HepG2 (cell line): ENCODE data around the gene ESPNL. TPM values are rescaled to one million over a fixed set of nuclear protein-coding genes. Genes with fewer than 3 reads are reported as not detected.

Source experiments
- ATAC-seq: fragments of 200-7000 bp; cut with Tn5 transposase; 3 replicates; pipeline ENCODE4 v1.9.1; 2020; ENCODE audit warnings: mild to moderate bottlenecking, moderate library complexity
- BruUV-seq: library from RNA; stranded (reverse); fragments of 400-500 nt; replicated peaks from 2 replicates; lab custom pipeline; 2021; lab: Mats Ljungman, UMichigan
- CTCF ChIA-PET: fragments of 300-600 bp; formaldehyde crosslinking; extraction: SDS; loops from one replicate; lab custom pipeline; 2021; ENCODE audit warnings: low total read pairs, inconsistent platforms, low intra/inter-chr PET ratio; lab: Yijun Ruan, JAX
- POLR2A ChIA-PET: fragments of 350-600 bp; sonication (Branson Sonifier 250); formaldehyde crosslinking; loops from one replicate; lab custom pipeline; 2020; ENCODE audit warnings: antibody characterized with exemption, inconsistent platforms; lab: Yijun Ruan, JAX
- DNase-seq: peaks from one replicate; pipeline ENCODE4 v3.0.0-alpha.2; 2015; ENCODE audit warnings: low spot score
- FAIRE-seq: peaks from 3 replicates; lab custom pipeline; 2011; peaks lifted over from hg19 to GRCh38; lab: Jason Lieb, UNC
- H2AFZ ChIP-seq: one replicate; pipeline ENCODE4 v1.6.1; 2011; ENCODE audit warnings: low read length, inconsistent platforms
- H3K27ac ChIP-seq: fragments of 300-600 bp; 3 replicates; pipeline ENCODE4 v1.8.0; 2011; ENCODE audit warnings: mixed run types, mild to moderate bottlenecking, mixed read lengths, low read length, inconsistent platforms; ENCODE audit not compliant: insufficient read depth; ENCODE audit errors: extremely low read length
- H3K27me3 ChIP-seq, 2 experiments: fragments of 200-600 bp in 1 of 2; 2 replicates in 1 of 2; 3 replicates in 1 of 2; pipeline versions ENCODE4 v1.6.0 to v1.8.0; 2011; ENCODE audit warnings: low read length in 2 of 2, mild to moderate bottlenecking in 2 of 2, moderate library complexity in 2 of 2, inconsistent platforms in 1 of 2; ENCODE audit not compliant: insufficient read depth in 2 of 2, control insufficient read depth in 1 of 2
- H3K36me3 ChIP-seq, 2 experiments: fragments of 200-600 bp in 1 of 2; replicated peaks in 1 of 2; 2 replicates in 1 of 2; 3 replicates in 1 of 2; pipeline versions ENCODE4 v1.5.1 to v1.8.0; 2011; ENCODE audit warnings: low read length in 2 of 2, inconsistent platforms in 1 of 2; ENCODE audit not compliant: insufficient read depth in 2 of 2, control insufficient read depth in 1 of 2
- H3K4me1 ChIP-seq: 2 replicates; pipeline ENCODE4 v1.5.1; 2012; ENCODE audit warnings: low read length, inconsistent platforms; ENCODE audit not compliant: insufficient read depth
- H3K4me2 ChIP-seq: 2 replicates; pipeline ENCODE4 v1.6.0; 2011; ENCODE audit warnings: low read depth, low read length, inconsistent platforms
- H3K4me3 ChIP-seq, 3 experiments: fragments of 200-600 bp in 1 of 3; sonication (generic), shearing (Covaris generic) in 1 of 3; replicated peaks in 1 of 3; 2 replicates each; pipeline ENCODE4 v1.5.1; 2011 to 2016; ENCODE audit warnings: low read length in 3 of 3, inconsistent platforms in 2 of 3, low read depth in 2 of 3, mild to moderate bottlenecking in 2 of 3, control low read depth in 1 of 3, mixed read lengths in 1 of 3; ENCODE audit not compliant: insufficient read depth in 1 of 3
- H3K79me2 ChIP-seq: one replicate; pipeline ENCODE4 v1.6.1; 2011; ENCODE audit warnings: low read length, inconsistent platforms; ENCODE audit not compliant: insufficient read depth
- H3K9ac ChIP-seq: 2 replicates; pipeline ENCODE4 v1.6.0; 2011; ENCODE audit warnings: mild to moderate bottlenecking, low read depth, low read length, inconsistent platforms; ENCODE audit not compliant: insufficient read depth
- H3K9me3 ChIP-seq: 2 replicates; pipeline ENCODE4 v1.5.1; 2012; ENCODE audit warnings: mild to moderate bottlenecking, low read length
- H4K20me1 ChIP-seq: 2 replicates; pipeline ENCODE4 v1.6.0; 2011; ENCODE audit warnings: inconsistent platforms, mild to moderate bottlenecking, low read length, moderate library complexity; ENCODE audit not compliant: insufficient read depth
- ETV6 ChIP-seq: sonication (generic); formaldehyde crosslinking; conservative IDR thresholded peaks from 2 replicates; pipeline ENCODE4 v1.4.0; 2020; ENCODE audit warnings: missing genetic modification reagents
- HINFP ChIP-seq: sonication (generic); formaldehyde crosslinking; IDR thresholded peaks from 2 replicates; pipeline ENCODE4 v1.4.0; 2020; ENCODE audit warnings: low read depth, mild to moderate bottlenecking, missing genetic modification reagents
- HNF4G ChIP-seq, 2 experiments: sonication (generic) in 1 of 2; formaldehyde crosslinking in 1 of 2; IDR thresholded peaks; 2 replicates each; pipeline versions ENCODE4 v1.4.0 to v1.6.1; 2011 to 2020; ENCODE audit warnings: borderline replicate concordance in 2 of 2, low read depth in 2 of 2, mild to moderate bottlenecking in 2 of 2, low read length in 1 of 2, missing genetic modification reagents in 1 of 2, moderate library complexity in 1 of 2
- KDM3A ChIP-seq: IDR thresholded peaks from 2 replicates; pipeline ENCODE4 v1.6.1; 2018; ENCODE audit warnings: low read depth, missing compliant biosample characterization
- LCORL ChIP-seq, 2 experiments: fragments of 450-650 bp in 1 of 2; sonication (generic) in 1 of 2; formaldehyde crosslinking in 1 of 2; IDR thresholded peaks; 2 replicates each; pipeline versions ENCODE4 v1.5.0 to v1.6.1; 2017 to 2020; ENCODE audit warnings: antibody characterized with exemption in 1 of 2, missing genetic modification reagents in 1 of 2
- MED1 ChIP-seq: sonication (generic); formaldehyde crosslinking; IDR thresholded peaks from 2 replicates; pipeline ENCODE4 v1.4.0; 2020; ENCODE audit warnings: missing genetic modification reagents
- MXD1 ChIP-seq: sonication (generic); formaldehyde crosslinking; IDR thresholded peaks from 2 replicates; pipeline ENCODE4 v1.4.0; 2020; ENCODE audit warnings: mild to moderate bottlenecking, missing genetic modification reagents
- NFIC ChIP-seq: IDR thresholded peaks from 2 replicates; pipeline ENCODE4 v1.6.1; 2012; ENCODE audit warnings: mild to moderate bottlenecking, low read length, inconsistent platforms
- NR2F2 ChIP-seq: IDR thresholded peaks from 2 replicates; pipeline ENCODE4 v1.6.1; 2012; ENCODE audit warnings: low read depth, inconsistent platforms, borderline replicate concordance
- RARA ChIP-seq: IDR thresholded peaks from 2 replicates; pipeline ENCODE4 v1.6.1; 2016; ENCODE audit warnings: missing genetic modification reagents, missing compliant biosample characterization
- RFX3 ChIP-seq: IDR thresholded peaks from 2 replicates; pipeline ENCODE4 v1.6.1; 2016; ENCODE audit warnings: missing biosample characterization, missing genetic modification reagents
- RNF2 ChIP-seq: fragments of 450-650 bp; conservative IDR thresholded peaks from 2 replicates; pipeline ENCODE4 v1.6.1; 2016; ENCODE audit warnings: low read depth
- RXRA ChIP-seq: sonication (generic); formaldehyde crosslinking; IDR thresholded peaks from 2 replicates; pipeline ENCODE4 v1.5.1; 2020; ENCODE audit warnings: missing genetic modification reagents
- ZKSCAN5 ChIP-seq: sonication (generic); formaldehyde crosslinking; IDR thresholded peaks from 2 replicates; pipeline ENCODE4 v1.5.1; 2020; ENCODE audit warnings: mild to moderate bottlenecking, missing genetic modification reagents
- ZNF414 ChIP-seq: sonication (generic); formaldehyde crosslinking; IDR thresholded peaks from 2 replicates; pipeline ENCODE4 v1.5.0; 2020; ENCODE audit warnings: missing genetic modification reagents
- ZNF543 ChIP-seq: sonication (generic); formaldehyde crosslinking; IDR thresholded peaks from 2 replicates; pipeline ENCODE4 v1.4.0; 2020; ENCODE audit warnings: mild to moderate bottlenecking, missing genetic modification reagents
- ZNF691 ChIP-seq: sonication (generic); formaldehyde crosslinking; IDR thresholded peaks from 2 replicates; pipeline ENCODE4 v1.4.0; 2020; ENCODE audit warnings: missing genetic modification reagents, low read depth, mild to moderate bottlenecking, borderline replicate concordance
- ZNF709 ChIP-seq: sonication (generic); formaldehyde crosslinking; IDR thresholded peaks from 2 replicates; pipeline ENCODE4 v1.5.0; 2020; ENCODE audit warnings: mild to moderate bottlenecking, missing genetic modification reagents
- ZNF749 ChIP-seq: sonication (generic); formaldehyde crosslinking; IDR thresholded peaks from 2 replicates; pipeline ENCODE4 v1.8.0; 2022; ENCODE audit warnings: mild to moderate bottlenecking, missing genetic modification reagents, moderate library complexity, borderline replicate concordance
- ZNF792 ChIP-seq: IDR thresholded peaks from 2 replicates; pipeline ENCODE4 v1.6.1; 2016
- ZNF878 ChIP-seq: sonication (generic); formaldehyde crosslinking; IDR thresholded peaks from 2 replicates; pipeline ENCODE4 v1.8.1; 2023; ENCODE audit warnings: mild to moderate bottlenecking, missing genetic modification reagents, moderate library complexity
- WGBS: methylation state at CpG from one replicate; pipeline ENCODE4 v1.1.6; 2017; ENCODE audit warnings: low lambda C conversion rate; 5-methylcytosine and 5-hydroxymethylcytosine counted together
- in situ Hi-C: cut with HindIII; loops from 2 replicates; pipeline ENCODE4 v1.10.0; 2017; ENCODE audit warnings: low pct_unique_long_range_greater_than_20kb; ENCODE audit not compliant: extremely low pct_ligation_motif_present
- intact Hi-C: fragments of 100-400 bp; cut with micrococcal nuclease; formaldehyde crosslinking; loops from one replicate; pipeline ENCODE4 v1.10.0; 2022; ENCODE audit not compliant: unreplicated experiment
- polyA plus RNA-seq, 8 experiments: library from polyadenylated mRNA; depleted of rRNA in 3 of 8; stranded (reverse) in 7 of 8; unstranded in 1 of 8; fragments of >200 nt; fragmentation: Illumina TruSeq in 4 of 8; extraction: Trizol in 4 of 8; gene quantifications; 2 replicates each; pipeline versions ENCODE4 v1.2.1 to v1.2.3, GENCODE V29; 2011 to 2016; ENCODE audit warnings: low read depth in 4 of 8, missing spikeins in 1 of 8, mixed read lengths in 1 of 8; ENCODE audit not compliant: insufficient read depth in 1 of 8
- total RNA-seq, 5 experiments: library from RNA; depleted of rRNA; stranded (reverse); fragments of >200 nt; fragmentation: Illumina TruSeq; extraction: Trizol; gene quantifications; 2 replicates each; pipeline ENCODE4 v1.2.3, GENCODE V29; 2016; ENCODE audit warnings: low read depth in 1 of 5

The ESPNL gene
- total and polyA plus RNA-seq, 2 of the 13 experiments (the other 11 are each of a cell fraction or from before 2014, with no cell fraction given) = 0.45 to 0.80 TPM

GRCh38 chr2:238063414-238064189 lies 36.5 kb upstream of the ESPNL start:
- intact Hi-C loops (loop anchor here (2.0 to 10.0 kb wide), 4 partner anchors 15 to 381 kb away; partner anchors contain the start of genes PER2 and UBE2F), in situ Hi-C loops (loop anchor here (5.0 kb wide), 1 partner anchor 96 kb away; the partner anchor contains the start of gene UBE2F)
- H3K4me2 ChIP-seq = peak overlapping the region; percentile 95
- 82% methylated on average over 8 of the region's 8 CpGs for WGBS
- ChIA-PET POLR2A (interaction anchor here (1.8 to 3.8 kb wide), 3 partner anchors 9 to 24 kb away, joined by 4 to 11 read pairs (median 10); no protein-coding TSS in a partner anchor), CTCF (no interaction called here)
- DNase-seq (peak; percentile 39), ATAC-seq (no peak), FAIRE-seq (no peak)
- peak overlapping the region; percentile 36 for H3K9ac ChIP-seq
- H3K27ac ChIP-seq = peak overlapping the region; percentile 60
- peak overlapping the region in 1 of 3 experiments; percentile 21; a peak in 2 of 6 replicates for H3K4me3 ChIP-seq
- H3K79me2 ChIP-seq = peaks cover 34% of the 10 kb centered on the region
- peaks cover 8 to 34% of the 10 kb centered on the region in 2 experiments for H3K36me3 ChIP-seq
- no peaks in the 10 kb centered on the region for H4K20me1 ChIP-seq
- no TSS peak for BruUV-seq
- H3K4me1 ChIP-seq = peaks cover 56% of the 10 kb centered on the region
- no peak overlapping the region for H2AFZ ChIP-seq
- H3K27me3 ChIP-seq = no peaks in the 10 kb centered on the region; a peak in 1 of 5 replicates
- no peaks in the 10 kb centered on the region for H3K9me3 ChIP-seq
- TF ChIP-seq NR2F2 (peak; percentile 63; the same call in 1 of the 2 replicates), ZNF691 (CRISPR knock-in tag) (no peak), KDM3A (no peak), ZNF709 (CRISPR knock-in tag) (no peak), HINFP (no peak), RNF2 (no peak), HNF4G (IDR thresholded peaks at IDR 0.05; ENCODE audit: borderline replicate concordance, low read depth, low read length) (peak; percentile 79), HNF4G (CRISPR knock-in tag; IDR thresholded peaks at IDR 0.05; ENCODE audit: borderline replicate concordance, low read depth) (peak; percentile 83), RARA (peak; percentile 44; the same call in 1 of the 2 replicates), RFX3 (no peak), ZNF878 (CRISPR knock-in tag) (0 out of 2 replicates have a peak, but pooled peaks have one; percentile 21), ETV6 (CRISPR knock-in tag) (no peak), MED1 (no peak; the same call in 1 of the 2 replicates), MXD1 (CRISPR knock-in tag) (no peak), ZKSCAN5 (CRISPR knock-in tag) (no peak), ZNF414 (CRISPR knock-in tag) (0 out of 2 replicates have a peak, but pooled peaks have one; percentile 17), LCORL (IDR thresholded peaks at IDR 0.05) (no peak), LCORL (CRISPR knock-in tag; IDR thresholded peaks at IDR 0.05) (peak; percentile 60; the same call in 1 of the 2 replicates), ZNF543 (CRISPR knock-in tag) (peak; percentile 94; the same call in 1 of the 2 replicates), ZNF792 (CRISPR knock-in tag) (no peak), ZNF749 (CRISPR knock-in tag) (no peak), RXRA (peak; percentile 73), NFIC (no peak)
